HTR-8/SVneo (cell line): ENCODE measurements around the gene FXYD7.
A peak's percentile ranks its signal among the peaks of the same experiment; 100 is the strongest.

ENCODE experiments used
- DNase-seq: peaks from one replicate; pipeline ENCODE4 v3.0.0; 2011; ENCODE audit warnings: low spot score, mixed read lengths; ENCODE audit not compliant: insufficient read length
- FAIRE-seq: peaks from 2 replicates; lab custom pipeline; 2011; peaks lifted over from hg19 to GRCh38; lab: Jason Lieb, UNC

Gene FXYD7

GRCh38 chr19:35109395-35110112, 33.5 kb upstream of the FXYD7 start:
- FAIRE-seq: no peak
- no peak for DNase-seq

GRCh38 chr19:35110974-35111373, 32.1 kb upstream of the FXYD7 start:
- no peak for FAIRE-seq
- no peak for DNase-seq

GRCh38 chr19:35112995-35113688, 29.9 kb upstream of the FXYD7 start:
- DNase-seq (no peak), FAIRE-seq (no peak)

- FAIRE-seq (peak; percentile 13), DNase-seq (peak; percentile 80)
Observed at GRCh38 chr19:35114353-35115176, 28.5 kb upstream of the FXYD7 start.

GRCh38 chr19:35115177-35115951, 27.7 kb upstream of the FXYD7 start, which contains the start of gene FXYD3:
FXYD3 (plus strand) TSS chr19:35115823; CDS start chr19:35119377, 3,554 bp downstream.
- DNase-seq (no peak), FAIRE-seq (no peak)

- FAIRE-seq (no peak), DNase-seq (no peak)
Observed at GRCh38 chr19:35116072-35116801, 26.8 kb upstream of the FXYD7 start.

- FAIRE-seq (no peak), DNase-seq (no peak)
Observed at GRCh38 chr19:35117116-35117515, 25.9 kb upstream of the FXYD7 start.

- no peak for FAIRE-seq
- DNase-seq: no peak
Observed at GRCh38 chr19:35117799-35118198, 25.3 kb upstream of the FXYD7 start.

GRCh38 chr19:35118268-35119020, 24.6 kb upstream of the FXYD7 start:
- FAIRE-seq (no peak), DNase-seq (no peak)

GRCh38 chr19:35119091-35119490, 24.0 kb upstream of the FXYD7 start:
- FAIRE-seq (no peak), DNase-seq (no peak)

GRCh38 chr19:35119578-35120155, 23.4 kb upstream of the FXYD7 start:
- no peak for DNase-seq
- no peak for FAIRE-seq

GRCh38 chr19:35120492-35120891, 22.6 kb upstream of the FXYD7 start:
- FAIRE-seq (no peak), DNase-seq (no peak)

- FAIRE-seq: no peak
- DNase-seq: no peak
Observed at GRCh38 chr19:35120898-35121297, 22.2 kb upstream of the FXYD7 start.

- FAIRE-seq: no peak
- no peak for DNase-seq
Observed at GRCh38 chr19:35122687-35123551, 20.1 kb upstream of the FXYD7 start.

GRCh38 chr19:35123573-35123972, 19.5 kb upstream of the FXYD7 start:
- no peak for FAIRE-seq
- DNase-seq: no peak

GRCh38 chr19:35124098-35125060, 18.7 kb upstream of the FXYD7 start:
- FAIRE-seq (peak; percentile 85), DNase-seq (peak; percentile 92)
